ENCODE data around the gene WWOX. TPM values are rescaled to one million over a fixed set of nuclear protein-coding genes. Genes with fewer than 3 reads are reported as not detected.

Gene WWOX
- total and polyA plus RNA-seq, 2 of the 13 experiments (the other 11 are each of a cell fraction or from before 2014, with no cell fraction given): 9.1 to 37.4 TPM

DNA sequence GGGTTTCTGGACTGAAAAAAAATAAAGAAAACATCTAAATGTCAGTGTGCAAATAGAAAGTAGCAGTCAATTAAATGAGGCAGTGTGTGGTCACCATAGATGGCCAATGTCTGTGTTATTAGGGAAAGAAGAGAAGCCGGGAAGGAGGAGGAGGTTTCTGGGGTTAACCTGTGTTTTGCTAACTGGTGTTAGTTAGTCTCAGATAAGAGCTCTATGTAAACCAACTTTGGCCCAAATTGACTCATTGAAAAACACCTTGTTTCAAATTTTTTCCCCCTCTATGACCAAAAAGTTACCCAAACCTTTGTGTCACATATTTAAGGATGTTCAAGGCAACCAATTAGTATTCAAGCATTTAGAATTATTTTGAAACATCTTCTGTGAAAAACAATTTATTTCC is 970.2 kb downstream of the WWOX start:
- Histone ChIP-seq H2AFZ (ENCODE audit: low read length) (no peak overlapping the region), H3K27me3 (ENCODE audit: control insufficient read depth in 1 of 2, insufficient read depth in 2 of 2, low read length in 2 of 2) (no peaks in the 10 kb centered on the region), H3K9ac (ENCODE audit: insufficient read depth, low read depth, low read length) (no peak overlapping the region), H4K20me1 (ENCODE audit: insufficient read depth, low read length) (no peaks in the 10 kb centered on the region), H3K4me1 (ENCODE audit: insufficient read depth, low read length) (no peaks in the 10 kb centered on the region), H3K4me2 (ENCODE audit: low read depth, low read length) (no peak overlapping the region), H3K27ac (ENCODE audit: extremely low read length, insufficient read depth, low read length) (no peak overlapping the region), H3K4me3 (replicated peaks in 1 of 3; ENCODE audit: insufficient read depth in 1 of 3, low read depth in 2 of 3, low read length in 3 of 3) (no peak overlapping the region), H3K36me3 (replicated peaks in 1 of 2; ENCODE audit: control insufficient read depth in 1 of 2, insufficient read depth in 2 of 2, low read length in 2 of 2) (no peaks in the 10 kb centered on the region), H3K79me2 (ENCODE audit: insufficient read depth, low read length) (no peaks in the 10 kb centered on the region), H3K9me3 (ENCODE audit: low read length) (no peaks in the 10 kb centered on the region)
- ATAC-seq (no peak), FAIRE-seq (no peak), DNase-seq (ENCODE audit: low spot score) (no peak)
- CTCF ChIA-PET (ENCODE audit: low intra/inter-chr PET ratio, low total read pairs): no interaction called here
- no peak for TF ChIP-seq HNRNPH1 (optimal IDR thresholded peaks at IDR 0.05; ENCODE audit: low read depth, low read length)
- no peak for TF ChIP-seq RELA (CRISPR knock-in tag; IDR thresholded peaks at IDR 0.05)
- no peak for TF ChIP-seq ZNF430 (CRISPR knock-in tag; IDR thresholded peaks at IDR 0.05)
- TF ChIP-seq, protein P1, sequence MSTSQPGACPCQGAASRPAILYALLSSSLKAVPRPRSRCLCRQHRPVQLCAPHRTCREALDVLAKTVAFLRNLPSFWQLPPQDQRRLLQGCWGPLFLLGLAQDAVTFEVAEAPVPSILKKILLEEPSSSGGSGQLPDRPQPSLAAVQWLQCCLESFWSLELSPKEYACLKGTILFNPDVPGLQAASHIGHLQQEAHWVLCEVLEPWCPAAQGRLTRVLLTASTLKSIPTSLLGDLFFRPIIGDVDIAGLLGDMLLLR (CRISPR knock-in tag; IDR thresholded peaks at IDR 0.05): no peak
- intact Hi-C loops (cut with micrococcal nuclease; ENCODE audit: unreplicated experiment): no loop called here
- WGBS (ENCODE audit: low lambda C conversion rate): 20% methylated on average over 1 of the region's 1 CpG
- POLR2A ChIA-PET: no interaction called here
- no TSS peak for BruUV-seq (replicated peaks)
- in situ Hi-C loops (cut with HindIII; ENCODE audit: extremely low pct_ligation_motif_present, low pct_unique_long_range_greater_than_20kb): no loop called here

DNA sequence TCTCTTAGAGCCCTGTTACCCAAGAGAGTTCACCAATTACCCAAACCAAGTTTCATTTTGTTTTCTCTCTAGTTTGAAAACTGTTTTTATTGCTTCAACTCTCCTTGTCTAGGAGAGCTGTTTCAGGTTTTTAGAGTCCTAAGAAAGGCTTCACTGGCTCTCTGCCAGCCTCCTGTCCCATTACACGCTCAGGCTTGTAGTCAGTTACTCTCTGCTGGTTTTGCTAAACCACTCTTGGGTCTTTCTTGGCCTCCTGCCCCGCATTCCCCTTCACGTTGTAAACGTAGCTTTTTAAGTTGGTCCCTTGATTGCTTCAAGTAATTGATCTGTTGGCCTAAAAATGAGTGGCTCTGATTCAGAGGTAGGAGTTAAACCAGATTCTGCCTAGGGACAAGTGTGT is 972.0 kb downstream of the WWOX start:
- ChIA-PET CTCF (ENCODE audit: low intra/inter-chr PET ratio, low total read pairs) (no interaction called here), POLR2A (no interaction called here)
- H2AFZ ChIP-seq (ENCODE audit: low read length): no peak overlapping the region
- H3K27ac ChIP-seq (ENCODE audit: extremely low read length, insufficient read depth, low read length): no peak overlapping the region
- no peaks in the 10 kb centered on the region for H4K20me1 ChIP-seq (ENCODE audit: insufficient read depth, low read length)
- no TSS peak for BruUV-seq (replicated peaks)
- no peak overlapping the region for H3K4me3 ChIP-seq (replicated peaks in 1 of 3; ENCODE audit: insufficient read depth in 1 of 3, low read depth in 2 of 3, low read length in 3 of 3)
- H3K27me3 ChIP-seq (ENCODE audit: control insufficient read depth in 1 of 2, insufficient read depth in 2 of 2, low read length in 2 of 2): no peaks in the 10 kb centered on the region
- no peak overlapping the region for H3K9ac ChIP-seq (ENCODE audit: insufficient read depth, low read depth, low read length)
- in situ Hi-C loops (cut with HindIII; ENCODE audit: extremely low pct_ligation_motif_present, low pct_unique_long_range_greater_than_20kb): no loop called here
- TF ChIP-seq ZNF788 (CRISPR knock-in tag; IDR thresholded peaks at IDR 0.05; ENCODE audit: borderline replicate concordance) (no peak), ZNF343 (CRISPR knock-in tag; IDR thresholded peaks at IDR 0.05) (no peak)
- TF ChIP-seq, protein P2, sequence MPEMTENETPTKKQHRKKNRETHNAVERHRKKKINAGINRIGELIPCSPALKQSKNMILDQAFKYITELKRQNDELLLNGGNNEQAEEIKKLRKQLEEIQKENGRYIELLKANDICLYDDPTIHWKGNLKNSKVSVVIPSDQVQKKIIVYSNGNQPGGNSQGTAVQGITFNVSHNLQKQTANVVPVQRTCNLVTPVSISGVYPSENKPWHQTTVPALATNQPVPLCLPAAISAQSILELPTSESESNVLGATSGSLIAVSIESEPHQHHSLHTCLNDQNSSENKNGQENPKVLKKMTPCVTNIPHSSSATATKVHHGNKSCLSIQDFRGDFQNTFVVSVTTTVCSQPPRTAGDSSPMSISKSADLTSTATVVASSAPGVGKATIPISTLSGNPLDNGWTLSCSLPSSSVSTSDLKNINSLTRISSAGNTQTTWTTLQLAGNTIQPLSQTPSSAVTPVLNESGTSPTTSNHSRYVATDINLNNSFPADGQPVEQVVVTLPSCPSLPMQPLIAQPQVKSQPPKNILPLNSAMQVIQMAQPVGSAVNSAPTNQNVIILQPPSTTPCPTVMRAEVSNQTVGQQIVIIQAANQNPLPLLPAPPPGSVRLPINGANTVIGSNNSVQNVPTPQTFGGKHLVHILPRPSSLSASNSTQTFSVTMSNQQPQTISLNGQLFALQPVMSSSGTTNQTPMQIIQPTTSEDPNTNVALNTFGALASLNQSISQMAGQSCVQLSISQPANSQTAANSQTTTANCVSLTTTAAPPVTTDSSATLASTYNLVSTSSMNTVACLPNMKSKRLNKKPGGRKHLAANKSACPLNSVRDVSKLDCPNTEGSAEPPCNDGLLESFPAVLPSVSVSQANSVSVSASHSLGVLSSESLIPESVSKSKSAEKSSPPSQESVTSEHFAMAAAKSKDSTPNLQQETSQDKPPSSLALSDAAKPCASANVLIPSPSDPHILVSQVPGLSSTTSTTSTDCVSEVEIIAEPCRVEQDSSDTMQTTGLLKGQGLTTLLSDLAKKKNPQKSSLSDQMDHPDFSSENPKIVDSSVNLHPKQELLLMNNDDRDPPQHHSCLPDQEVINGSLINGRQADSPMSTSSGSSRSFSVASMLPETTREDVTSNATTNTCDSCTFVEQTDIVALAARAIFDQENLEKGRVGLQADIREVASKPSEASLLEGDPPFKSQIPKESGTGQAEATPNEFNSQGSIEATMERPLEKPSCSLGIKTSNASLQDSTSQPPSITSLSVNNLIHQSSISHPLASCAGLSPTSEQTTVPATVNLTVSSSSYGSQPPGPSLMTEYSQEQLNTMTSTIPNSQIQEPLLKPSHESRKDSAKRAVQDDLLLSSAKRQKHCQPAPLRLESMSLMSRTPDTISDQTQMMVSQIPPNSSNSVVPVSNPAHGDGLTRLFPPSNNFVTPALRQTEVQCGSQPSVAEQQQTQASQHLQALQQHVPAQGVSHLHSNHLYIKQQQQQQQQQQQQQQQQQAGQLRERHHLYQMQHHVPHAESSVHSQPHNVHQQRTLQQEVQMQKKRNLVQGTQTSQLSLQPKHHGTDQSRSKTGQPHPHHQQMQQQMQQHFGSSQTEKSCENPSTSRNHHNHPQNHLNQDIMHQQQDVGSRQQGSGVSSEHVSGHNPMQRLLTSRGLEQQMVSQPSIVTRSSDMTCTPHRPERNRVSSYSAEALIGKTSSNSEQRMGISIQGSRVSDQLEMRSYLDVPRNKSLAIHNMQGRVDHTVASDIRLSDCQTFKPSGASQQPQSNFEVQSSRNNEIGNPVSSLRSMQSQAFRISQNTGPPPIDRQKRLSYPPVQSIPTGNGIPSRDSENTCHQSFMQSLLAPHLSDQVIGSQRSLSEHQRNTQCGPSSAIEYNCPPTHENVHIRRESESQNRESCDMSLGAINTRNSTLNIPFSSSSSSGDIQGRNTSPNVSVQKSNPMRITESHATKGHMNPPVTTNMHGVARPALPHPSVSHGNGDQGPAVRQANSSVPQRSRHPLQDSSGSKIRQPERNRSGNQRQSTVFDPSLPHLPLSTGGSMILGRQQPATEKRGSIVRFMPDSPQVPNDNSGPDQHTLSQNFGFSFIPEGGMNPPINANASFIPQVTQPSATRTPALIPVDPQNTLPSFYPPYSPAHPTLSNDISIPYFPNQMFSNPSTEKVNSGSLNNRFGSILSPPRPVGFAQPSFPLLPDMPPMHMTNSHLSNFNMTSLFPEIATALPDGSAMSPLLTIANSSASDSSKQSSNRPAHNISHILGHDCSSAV (CRISPR knock-in tag; IDR thresholded peaks at IDR 0.05; ENCODE audit: borderline replicate concordance): no peak
- no peak overlapping the region for H3K4me2 ChIP-seq (ENCODE audit: low read depth, low read length)
- no peaks in the 10 kb centered on the region for H3K9me3 ChIP-seq (ENCODE audit: low read length)
- DNase-seq (ENCODE audit: low spot score): no peak
- no peak for FAIRE-seq
- WGBS (ENCODE audit: low lambda C conversion rate): 27% methylated on average over 4 of the region's 4 CpGs
- H3K36me3 ChIP-seq (replicated peaks in 1 of 2; ENCODE audit: control insufficient read depth in 1 of 2, insufficient read depth in 2 of 2, low read length in 2 of 2): no peaks in the 10 kb centered on the region
- H3K79me2 ChIP-seq (ENCODE audit: insufficient read depth, low read length): no peaks in the 10 kb centered on the region
- H3K4me1 ChIP-seq (ENCODE audit: insufficient read depth, low read length): no peaks in the 10 kb centered on the region
- intact Hi-C loops (cut with micrococcal nuclease; ENCODE audit: unreplicated experiment): no loop called here
- no peak for ATAC-seq
